OCI-LY1 (cell line): Measurements from ENCODE around the gene AGO1.

Experiments
- H2AFZ ChIP-seq: fragments of 200-600 bp; sonication (generic), shearing (Covaris generic); 2 replicates; pipeline ENCODE4 v1.6.0; 2014; ENCODE audit warnings: antibody characterized with exemption, mild to moderate bottlenecking, low read length
- H3F3A ChIP-seq: fragments of 200-600 bp; sonication (generic), shearing (Covaris generic); 2 replicates; pipeline ENCODE4 v1.6.0; 2014; ENCODE audit warnings: mild to moderate bottlenecking, antibody characterized with exemption, low read length, moderate library complexity; ENCODE audit not compliant: insufficient read depth
- H3K27ac ChIP-seq: fragments of 200-600 bp; sonication (generic); 2 replicates; pipeline ENCODE4 v1.5.1; 2014; ENCODE audit warnings: low read length, mixed run types, mild to moderate bottlenecking, low read depth; ENCODE audit not compliant: poor library complexity, severe bottlenecking
- H3K27me3 ChIP-seq: fragments of 200-600 bp; sonication (generic); 2 replicates; pipeline ENCODE4 v1.6.0; 2014; ENCODE audit warnings: antibody characterized with exemption, mild to moderate bottlenecking, low read length, moderate library complexity; ENCODE audit not compliant: insufficient read depth
- H3K36me3 ChIP-seq: fragments of 200-600 bp; sonication (generic); 2 replicates; pipeline ENCODE4 v1.6.1; 2014; ENCODE audit warnings: mild to moderate bottlenecking, antibody characterized with exemption, low read length, moderate library complexity, mixed read lengths; ENCODE audit not compliant: insufficient read depth
- H3K4me1 ChIP-seq: fragments of 200-600 bp; sonication (generic); 2 replicates; pipeline ENCODE4 v1.5.1; 2014; ENCODE audit warnings: mild to moderate bottlenecking, low read length, moderate library complexity; ENCODE audit not compliant: insufficient read depth, severe bottlenecking
- H3K4me2 ChIP-seq: fragments of 200-600 bp; sonication (generic), shearing (Covaris generic); 2 replicates; pipeline ENCODE4 v1.6.1; 2014; ENCODE audit warnings: low read length
- H3K4me3 ChIP-seq: fragments of 200-600 bp; sonication (generic); 2 replicates; pipeline ENCODE4 v1.5.1; 2014; ENCODE audit warnings: low read length, low read depth, mild to moderate bottlenecking, mixed read lengths; ENCODE audit not compliant: poor library complexity, severe bottlenecking
- H3K79me2 ChIP-seq: fragments of 200-600 bp; shearing (Covaris generic); 2 replicates; pipeline ENCODE4 v1.6.1; 2016; ENCODE audit warnings: mixed run types, low read length, mixed read lengths; ENCODE audit not compliant: insufficient read depth
- H3K9ac ChIP-seq: fragments of 200-600 bp; sonication (generic), shearing (Covaris generic); 2 replicates; pipeline ENCODE4 v1.6.1; 2014; ENCODE audit warnings: mild to moderate bottlenecking, low read length, mixed read lengths
- H3K9me2 ChIP-seq: fragments of 200-600 bp; sonication (generic), shearing (Covaris generic); 2 replicates; pipeline ENCODE4 v1.6.1; 2014; ENCODE audit warnings: low read depth, mild to moderate bottlenecking, low read length, mixed read lengths
- H3K9me3 ChIP-seq: fragments of 200-600 bp; shearing (Covaris generic); 2 replicates; pipeline ENCODE4 v1.6.1; 2014; ENCODE audit warnings: low read length, mixed read lengths
- H4K20me1 ChIP-seq: fragments of 200-600 bp; sonication (generic), shearing (Covaris generic); 2 replicates; pipeline ENCODE4 v1.6.0; 2016; ENCODE audit warnings: mild to moderate bottlenecking, low read length; ENCODE audit not compliant: insufficient read depth
- EZH2 ChIP-seq: fragments of 200-600 bp; sonication (generic), shearing (Covaris generic); IDR thresholded peaks from 2 replicates; pipeline ENCODE4 v1.8.0; 2017; ENCODE audit warnings: borderline replicate concordance, mixed run types, mild to moderate bottlenecking, antibody characterized with exemption, low read length, moderate library complexity, mixed read lengths
- TF ChIP-seq, protein P1 (sequence below): fragments of 200-600 bp; sonication (generic), shearing (Covaris generic); IDR thresholded peaks from 2 replicates; pipeline ENCODE4 v1.5.1; 2017; ENCODE audit warnings: mild to moderate bottlenecking, antibody characterized with exemption, low read length, moderate library complexity, mixed read lengths

Gene AGO1

GRCh38 chr1:35929730-35930592 is 47.0 kb downstream of the AGO1 start:
- H3K9ac ChIP-seq = peak overlapping the region; percentile 79
- no peaks in the 10 kb centered on the region for H4K20me1 ChIP-seq
- H3K79me2 ChIP-seq = peaks cover 35% of the 10 kb centered on the region
- TF ChIP-seq, protein P1, sequence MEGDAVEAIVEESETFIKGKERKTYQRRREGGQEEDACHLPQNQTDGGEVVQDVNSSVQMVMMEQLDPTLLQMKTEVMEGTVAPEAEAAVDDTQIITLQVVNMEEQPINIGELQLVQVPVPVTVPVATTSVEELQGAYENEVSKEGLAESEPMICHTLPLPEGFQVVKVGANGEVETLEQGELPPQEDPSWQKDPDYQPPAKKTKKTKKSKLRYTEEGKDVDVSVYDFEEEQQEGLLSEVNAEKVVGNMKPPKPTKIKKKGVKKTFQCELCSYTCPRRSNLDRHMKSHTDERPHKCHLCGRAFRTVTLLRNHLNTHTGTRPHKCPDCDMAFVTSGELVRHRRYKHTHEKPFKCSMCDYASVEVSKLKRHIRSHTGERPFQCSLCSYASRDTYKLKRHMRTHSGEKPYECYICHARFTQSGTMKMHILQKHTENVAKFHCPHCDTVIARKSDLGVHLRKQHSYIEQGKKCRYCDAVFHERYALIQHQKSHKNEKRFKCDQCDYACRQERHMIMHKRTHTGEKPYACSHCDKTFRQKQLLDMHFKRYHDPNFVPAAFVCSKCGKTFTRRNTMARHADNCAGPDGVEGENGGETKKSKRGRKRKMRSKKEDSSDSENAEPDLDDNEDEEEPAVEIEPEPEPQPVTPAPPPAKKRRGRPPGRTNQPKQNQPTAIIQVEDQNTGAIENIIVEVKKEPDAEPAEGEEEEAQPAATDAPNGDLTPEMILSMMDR = no peak
- no peak for TF ChIP-seq EZH2
- H3K4me1 ChIP-seq = peaks cover 35% of the 10 kb centered on the region
- H3K27ac ChIP-seq = peak overlapping the region; percentile 66
- H2AFZ ChIP-seq = no peak overlapping the region
- H3K9me3 ChIP-seq = no peaks in the 10 kb centered on the region
- peak overlapping the region; percentile 69 for H3K4me3 ChIP-seq
- H3K36me3 ChIP-seq = no peaks in the 10 kb centered on the region
- 0 out of 2 replicates have a peak, but pooled peaks cover 3% of the 10 kb centered on the region for H3F3A ChIP-seq
- H3K4me2 ChIP-seq = peak overlapping the region; percentile 76
- H3K27me3 ChIP-seq = no peaks in the 10 kb centered on the region
- H3K9me2 ChIP-seq = no peaks in the 10 kb centered on the region

DNA sequence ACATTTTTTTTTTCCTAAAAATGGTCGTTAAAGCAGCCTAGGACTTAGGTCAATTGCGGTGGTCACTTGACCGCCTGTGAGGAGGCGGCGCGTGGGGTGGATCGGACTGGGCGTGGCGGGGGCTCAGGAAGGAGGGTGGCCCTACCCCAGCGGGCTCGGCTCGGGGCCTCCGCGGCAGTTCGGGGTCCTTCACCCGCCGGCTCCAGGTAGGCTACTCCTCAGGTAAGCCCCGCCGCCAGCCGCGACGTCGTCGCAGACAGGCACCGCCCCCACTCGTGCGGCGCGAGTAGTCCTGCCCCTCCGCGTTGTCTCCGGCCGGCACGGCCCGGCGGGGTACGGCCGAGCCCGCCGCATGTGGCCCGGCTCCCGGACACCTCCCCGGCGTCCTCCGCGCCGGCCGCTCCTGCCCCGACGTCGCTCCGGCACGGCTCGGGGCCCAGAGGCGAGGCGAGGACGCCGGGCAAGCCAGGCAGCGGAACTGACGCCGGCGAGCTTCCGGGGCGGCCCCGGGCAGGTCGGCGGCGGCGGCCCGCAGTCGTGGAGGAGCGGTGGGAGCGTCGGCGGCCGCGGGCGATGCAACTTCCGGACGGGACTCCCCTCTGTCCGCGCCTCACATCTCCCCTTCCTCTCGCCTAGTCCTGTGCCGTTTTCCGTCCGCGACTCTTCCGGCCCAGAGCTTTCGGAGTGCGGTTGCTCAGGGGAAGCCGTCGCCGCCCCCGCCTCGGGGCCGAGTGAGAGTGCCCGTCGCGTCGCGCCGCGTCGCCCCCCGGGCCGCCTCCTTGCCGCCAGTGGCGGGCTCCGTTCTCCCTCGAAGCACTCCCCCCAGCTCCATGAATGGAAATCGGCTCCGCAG is 47.8 kb downstream of the AGO1 start, which contains the start of gene AGO3:
Gene AGO3 (plus strand): TSS at position 513 of the 853 bp plus-strand sequence. CDS start 322 bp downstream, at position 835.
- Histone ChIP-seq H3K9ac (peak within 1 kb of the TSS; percentile 79), H3K36me3 (no peaks in the 10 kb centered on the region), H4K20me1 (no peaks in the 10 kb centered on the region), H3K9me2 (no peaks in the 10 kb centered on the region), H3K4me1 (peaks cover 42% of the 10 kb centered on the region), H2AFZ (0 out of 2 replicates have a peak within 1 kb of the TSS, but pooled peaks have one; percentile 7), H3K27me3 (no peaks in the 10 kb centered on the region), H3K4me2 (peak within 1 kb of the TSS; percentile 87), H3K9me3 (no peaks in the 10 kb centered on the region), H3K79me2 (peaks cover 43% of the 10 kb centered on the region), H3K4me3 (peak within 1 kb of the TSS; percentile 69), H3K27ac (peak within 1 kb of the TSS; percentile 66), H3F3A (0 out of 2 replicates have a peak, but pooled peaks cover 3% of the 10 kb centered on the region)
- TF ChIP-seq, protein P1 = no peak
- TF ChIP-seq EZH2 = no peak

DNA sequence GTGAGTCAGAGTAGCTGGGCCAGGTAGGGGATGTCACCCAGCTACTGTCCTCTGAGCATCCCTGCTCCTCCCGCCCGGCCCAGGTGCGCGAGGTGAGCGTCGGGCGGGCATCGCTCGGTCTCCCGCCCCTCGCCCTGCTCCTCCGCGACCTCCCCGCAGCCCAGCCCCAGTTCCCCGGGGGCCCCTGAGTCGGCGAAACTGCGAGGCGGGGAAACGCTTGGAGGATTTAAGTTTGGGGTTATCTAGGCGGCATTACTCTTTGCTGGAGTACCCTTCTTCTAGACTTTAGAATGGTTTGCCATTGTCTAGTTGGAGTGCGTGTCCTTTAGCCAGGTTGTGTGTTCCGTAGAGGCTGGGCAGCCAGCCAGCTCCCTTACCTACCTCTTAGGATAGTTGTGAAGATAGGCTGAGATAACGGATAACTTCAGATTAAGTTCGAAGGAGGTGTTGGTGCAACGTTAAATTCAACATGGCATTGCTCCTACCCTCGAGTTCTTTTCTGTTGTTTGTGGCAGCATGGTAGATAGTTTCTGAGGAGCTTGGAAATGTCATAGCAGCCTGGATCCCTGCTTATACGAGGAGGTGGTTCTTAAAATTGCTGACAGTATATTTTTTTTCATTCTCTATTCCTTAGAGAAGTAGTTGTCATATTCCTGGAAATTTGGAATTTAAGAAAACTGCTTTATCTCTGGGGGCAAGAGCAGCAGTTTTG is 48.6 kb downstream of the AGO1 start:
- H3K9me3 ChIP-seq = no peaks in the 10 kb centered on the region
- no peaks in the 10 kb centered on the region for H3K27me3 ChIP-seq
- H2AFZ ChIP-seq = 0 out of 2 replicates have a peak overlapping the region, but pooled peaks have one; percentile 7
- no peaks in the 10 kb centered on the region for H4K20me1 ChIP-seq
- peaks cover 42% of the 10 kb centered on the region for H3K4me1 ChIP-seq
- H3F3A ChIP-seq = 0 out of 2 replicates have a peak, but pooled peaks cover 3% of the 10 kb centered on the region
- H3K79me2 ChIP-seq = peaks cover 51% of the 10 kb centered on the region
- no peaks in the 10 kb centered on the region for H3K36me3 ChIP-seq
- TF ChIP-seq, protein P1 = no peak
- TF ChIP-seq EZH2 = no peak
- peak overlapping the region; percentile 66 for H3K27ac ChIP-seq
- H3K4me2 ChIP-seq = peak overlapping the region; percentile 87
- H3K4me3 ChIP-seq = peak overlapping the region; percentile 69
- no peaks in the 10 kb centered on the region for H3K9me2 ChIP-seq
- H3K9ac ChIP-seq = peak overlapping the region; percentile 79
